GM23338 (cell line): ENCODE data around the gene SQSTM1. TPM values are rescaled to one million over a fixed set of nuclear protein-coding genes. Genes with fewer than 3 reads are reported as not detected.

ENCODE experiments used
- ATAC-seq: fragments of 200-7000 bp; cut with Tn5 transposase; 3 replicates; pipeline ENCODE4 v1.9.1; 2020
- DNase-seq: peaks from one replicate; pipeline ENCODE4 v3.0.0-alpha.2; 2015; ENCODE audit warnings: low spot score
- H2AFZ ChIP-seq: fragments of 200-600 bp; sonication (generic); 2 replicates; pipeline ENCODE4 v1.8.0; 2016; ENCODE audit warnings: antibody characterized with exemption, mild to moderate bottlenecking, moderate library complexity
- H3F3A ChIP-seq: fragments of 200-600 bp; sonication (generic); replicated peaks from 2 replicates; pipeline ENCODE4 v1.8.0; 2017; ENCODE audit warnings: antibody characterized with exemption, mixed run types, low read depth
- H3K27ac ChIP-seq: fragments of 200-600 bp; sonication (generic); 2 replicates; pipeline ENCODE4 v1.6.1; 2016; ENCODE audit warnings: low read depth
- H3K27me3 ChIP-seq: fragments of 200-600 bp; sonication (generic); 2 replicates; pipeline ENCODE4 v1.8.0; 2016; ENCODE audit warnings: mild to moderate bottlenecking, mixed run types, moderate library complexity; ENCODE audit not compliant: insufficient read depth
- H3K36me3 ChIP-seq: fragments of 200-600 bp; sonication (generic); 2 replicates; pipeline ENCODE4 v1.8.0; 2016; ENCODE audit warnings: mild to moderate bottlenecking; ENCODE audit not compliant: insufficient read depth
- H3K4me1 ChIP-seq: fragments of 200-600 bp; sonication (generic); 2 replicates; pipeline ENCODE4 v1.8.0; 2016; ENCODE audit warnings: mild to moderate bottlenecking, moderate library complexity; ENCODE audit not compliant: insufficient read depth
- H3K4me2 ChIP-seq: fragments of 200-600 bp; sonication (generic); 2 replicates; pipeline ENCODE4 v1.7.1; 2017; ENCODE audit warnings: mixed run types
- H3K4me3 ChIP-seq: fragments of 200-600 bp; sonication (generic); 2 replicates; pipeline ENCODE4 v1.6.1; 2016; ENCODE audit warnings: mixed run types
- H3K79me2 ChIP-seq: fragments of 200-600 bp; sonication (generic); replicated peaks from 2 replicates; pipeline ENCODE4 v1.8.0; 2017; ENCODE audit warnings: mild to moderate bottlenecking; ENCODE audit not compliant: insufficient read depth
- H3K9me2 ChIP-seq: fragments of 200-600 bp; sonication (generic); 2 replicates; pipeline ENCODE4 v1.8.0; 2017; ENCODE audit not compliant: insufficient read depth
- H4K20me1 ChIP-seq: fragments of 200-600 bp; sonication (generic); replicated peaks from 2 replicates; pipeline ENCODE4 v1.8.0; 2017; ENCODE audit warnings: mild to moderate bottlenecking; ENCODE audit not compliant: insufficient read depth
- H3K27ac Mint-ChIP-seq: 2 replicates; pipeline ENCODE4 v1.8.0; 2020; ENCODE audit warnings: inconsistent platforms, mild to moderate bottlenecking, moderate library complexity, mixed read lengths
- H3K27me3 Mint-ChIP-seq: 3 replicates; pipeline ENCODE4 v1.8.0; 2022; ENCODE audit warnings: low read depth, mild to moderate bottlenecking, moderate library complexity, mixed read lengths, inconsistent platforms; ENCODE audit not compliant: insufficient read depth, poor library complexity
- H3K36me3 Mint-ChIP-seq: 3 replicates; pipeline ENCODE4 v1.8.0; 2021; ENCODE audit warnings: low read depth, mild to moderate bottlenecking, inconsistent platforms, moderate library complexity, mixed read lengths
- H3K4me1 Mint-ChIP-seq: 3 replicates; pipeline ENCODE4 v1.8.0; 2020; ENCODE audit warnings: mild to moderate bottlenecking, inconsistent platforms, mixed read lengths
- H3K4me3 Mint-ChIP-seq: 3 replicates; pipeline ENCODE4 v1.8.0; 2021; ENCODE audit warnings: moderate library complexity, mild to moderate bottlenecking, inconsistent platforms, mixed read lengths
- H3K9me3 Mint-ChIP-seq: 3 replicates; pipeline ENCODE4 v1.8.0; 2020; ENCODE audit warnings: moderate library complexity, mild to moderate bottlenecking, inconsistent platforms, mixed read lengths
- EZH2 ChIP-seq: fragments of 200-600 bp; sonication (generic); IDR thresholded peaks from one replicate; pipeline ENCODE4 v1.8.0; 2017; ENCODE audit warnings: antibody characterized with exemption, mild to moderate bottlenecking, low read depth; ENCODE audit not compliant: unreplicated experiment
- NANOG ChIP-seq: IDR thresholded peaks from 2 replicates; pipeline ENCODE4 v1.6.1; 2016; ENCODE audit warnings: antibody characterized with exemption, borderline replicate concordance
- ZNF114 ChIP-seq: fragments of 250-450 bp; sonication (Bioruptor Pico); IDR thresholded peaks from 2 replicates; pipeline ENCODE4 v1.5.0; 2020; ENCODE audit warnings: mild to moderate bottlenecking, moderate library complexity
- ZNF331 ChIP-seq: fragments of 250-450 bp; sonication (Bioruptor Pico); IDR thresholded peaks from 2 replicates; pipeline ENCODE4 v1.5.0; 2020; ENCODE audit warnings: low read depth, mild to moderate bottlenecking, moderate library complexity
- polyA plus RNA-seq: library from polyadenylated mRNA; unstranded; fragments of >200 nt; fragmentation: Nextera tagmentation; extraction: Ambion mirVana; gene quantifications from 2 replicates; pipeline ENCODE4 v1.2.1, GENCODE V29; 2016
- total RNA-seq: library from RNA; depleted of rRNA; stranded (reverse); fragments of >200 nt; shearing (Covaris generic); gene quantifications from 2 replicates; pipeline ENCODE4 v1.2.3, GENCODE V29; 2014
- TF ChIP-seq, protein P1 (sequence below), 2 experiments: fragments of 200-600 bp in 1 of 2; sonication (generic) in 1 of 2; conservative IDR thresholded peaks; 2 replicates each; pipeline versions ENCODE4 v1.5.1 to v1.6.1; 2016 to 2017; ENCODE audit warnings: antibody characterized with exemption in 2 of 2, low read depth in 2 of 2, mild to moderate bottlenecking in 2 of 2, moderate library complexity in 1 of 2
- TF ChIP-seq, protein P2 (sequence below): IDR thresholded peaks from 2 replicates; pipeline ENCODE4 v1.6.1; 2016; ENCODE audit warnings: antibody characterized with exemption
- TF ChIP-seq, protein P3 (sequence below): fragments of 250-450 bp; sonication (Bioruptor Pico); IDR thresholded peaks from 2 replicates; pipeline ENCODE4 v1.5.0; 2020; ENCODE audit warnings: mild to moderate bottlenecking, moderate library complexity

The SQSTM1 gene
- total and polyA plus RNA-seq, 2 experiments from 2014 or later, result 58.0 to 92.6 TPM

DNA sequence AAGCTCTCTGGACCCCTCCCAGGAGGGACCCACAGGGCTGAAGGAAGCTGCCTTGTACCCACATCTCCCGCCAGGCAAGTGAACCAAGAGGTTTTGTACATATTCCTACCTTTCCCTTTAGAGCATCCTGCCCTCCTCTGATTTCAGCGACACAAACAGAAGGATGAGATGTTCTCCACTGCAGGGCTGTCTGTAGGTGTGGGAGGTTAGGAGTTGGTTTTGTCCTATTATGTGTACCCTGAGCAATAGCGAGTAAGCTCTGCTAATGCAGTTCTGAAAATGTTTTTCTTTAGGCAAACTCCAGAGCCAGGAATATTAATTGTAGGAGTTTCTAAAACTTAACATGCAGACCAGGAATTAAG lies 13.0 kb downstream of the SQSTM1 start (continued):
- TF ChIP-seq, protein P1, sequence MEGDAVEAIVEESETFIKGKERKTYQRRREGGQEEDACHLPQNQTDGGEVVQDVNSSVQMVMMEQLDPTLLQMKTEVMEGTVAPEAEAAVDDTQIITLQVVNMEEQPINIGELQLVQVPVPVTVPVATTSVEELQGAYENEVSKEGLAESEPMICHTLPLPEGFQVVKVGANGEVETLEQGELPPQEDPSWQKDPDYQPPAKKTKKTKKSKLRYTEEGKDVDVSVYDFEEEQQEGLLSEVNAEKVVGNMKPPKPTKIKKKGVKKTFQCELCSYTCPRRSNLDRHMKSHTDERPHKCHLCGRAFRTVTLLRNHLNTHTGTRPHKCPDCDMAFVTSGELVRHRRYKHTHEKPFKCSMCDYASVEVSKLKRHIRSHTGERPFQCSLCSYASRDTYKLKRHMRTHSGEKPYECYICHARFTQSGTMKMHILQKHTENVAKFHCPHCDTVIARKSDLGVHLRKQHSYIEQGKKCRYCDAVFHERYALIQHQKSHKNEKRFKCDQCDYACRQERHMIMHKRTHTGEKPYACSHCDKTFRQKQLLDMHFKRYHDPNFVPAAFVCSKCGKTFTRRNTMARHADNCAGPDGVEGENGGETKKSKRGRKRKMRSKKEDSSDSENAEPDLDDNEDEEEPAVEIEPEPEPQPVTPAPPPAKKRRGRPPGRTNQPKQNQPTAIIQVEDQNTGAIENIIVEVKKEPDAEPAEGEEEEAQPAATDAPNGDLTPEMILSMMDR (conservative IDR thresholded peaks at IDR 0.05; ENCODE audit: low read depth in 2 of 2), result no peak
- TF ChIP-seq, protein P2, sequence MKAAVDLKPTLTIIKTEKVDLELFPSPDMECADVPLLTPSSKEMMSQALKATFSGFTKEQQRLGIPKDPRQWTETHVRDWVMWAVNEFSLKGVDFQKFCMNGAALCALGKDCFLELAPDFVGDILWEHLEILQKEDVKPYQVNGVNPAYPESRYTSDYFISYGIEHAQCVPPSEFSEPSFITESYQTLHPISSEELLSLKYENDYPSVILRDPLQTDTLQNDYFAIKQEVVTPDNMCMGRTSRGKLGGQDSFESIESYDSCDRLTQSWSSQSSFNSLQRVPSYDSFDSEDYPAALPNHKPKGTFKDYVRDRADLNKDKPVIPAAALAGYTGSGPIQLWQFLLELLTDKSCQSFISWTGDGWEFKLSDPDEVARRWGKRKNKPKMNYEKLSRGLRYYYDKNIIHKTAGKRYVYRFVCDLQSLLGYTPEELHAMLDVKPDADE, result no peak
- TF ChIP-seq, protein P3, sequence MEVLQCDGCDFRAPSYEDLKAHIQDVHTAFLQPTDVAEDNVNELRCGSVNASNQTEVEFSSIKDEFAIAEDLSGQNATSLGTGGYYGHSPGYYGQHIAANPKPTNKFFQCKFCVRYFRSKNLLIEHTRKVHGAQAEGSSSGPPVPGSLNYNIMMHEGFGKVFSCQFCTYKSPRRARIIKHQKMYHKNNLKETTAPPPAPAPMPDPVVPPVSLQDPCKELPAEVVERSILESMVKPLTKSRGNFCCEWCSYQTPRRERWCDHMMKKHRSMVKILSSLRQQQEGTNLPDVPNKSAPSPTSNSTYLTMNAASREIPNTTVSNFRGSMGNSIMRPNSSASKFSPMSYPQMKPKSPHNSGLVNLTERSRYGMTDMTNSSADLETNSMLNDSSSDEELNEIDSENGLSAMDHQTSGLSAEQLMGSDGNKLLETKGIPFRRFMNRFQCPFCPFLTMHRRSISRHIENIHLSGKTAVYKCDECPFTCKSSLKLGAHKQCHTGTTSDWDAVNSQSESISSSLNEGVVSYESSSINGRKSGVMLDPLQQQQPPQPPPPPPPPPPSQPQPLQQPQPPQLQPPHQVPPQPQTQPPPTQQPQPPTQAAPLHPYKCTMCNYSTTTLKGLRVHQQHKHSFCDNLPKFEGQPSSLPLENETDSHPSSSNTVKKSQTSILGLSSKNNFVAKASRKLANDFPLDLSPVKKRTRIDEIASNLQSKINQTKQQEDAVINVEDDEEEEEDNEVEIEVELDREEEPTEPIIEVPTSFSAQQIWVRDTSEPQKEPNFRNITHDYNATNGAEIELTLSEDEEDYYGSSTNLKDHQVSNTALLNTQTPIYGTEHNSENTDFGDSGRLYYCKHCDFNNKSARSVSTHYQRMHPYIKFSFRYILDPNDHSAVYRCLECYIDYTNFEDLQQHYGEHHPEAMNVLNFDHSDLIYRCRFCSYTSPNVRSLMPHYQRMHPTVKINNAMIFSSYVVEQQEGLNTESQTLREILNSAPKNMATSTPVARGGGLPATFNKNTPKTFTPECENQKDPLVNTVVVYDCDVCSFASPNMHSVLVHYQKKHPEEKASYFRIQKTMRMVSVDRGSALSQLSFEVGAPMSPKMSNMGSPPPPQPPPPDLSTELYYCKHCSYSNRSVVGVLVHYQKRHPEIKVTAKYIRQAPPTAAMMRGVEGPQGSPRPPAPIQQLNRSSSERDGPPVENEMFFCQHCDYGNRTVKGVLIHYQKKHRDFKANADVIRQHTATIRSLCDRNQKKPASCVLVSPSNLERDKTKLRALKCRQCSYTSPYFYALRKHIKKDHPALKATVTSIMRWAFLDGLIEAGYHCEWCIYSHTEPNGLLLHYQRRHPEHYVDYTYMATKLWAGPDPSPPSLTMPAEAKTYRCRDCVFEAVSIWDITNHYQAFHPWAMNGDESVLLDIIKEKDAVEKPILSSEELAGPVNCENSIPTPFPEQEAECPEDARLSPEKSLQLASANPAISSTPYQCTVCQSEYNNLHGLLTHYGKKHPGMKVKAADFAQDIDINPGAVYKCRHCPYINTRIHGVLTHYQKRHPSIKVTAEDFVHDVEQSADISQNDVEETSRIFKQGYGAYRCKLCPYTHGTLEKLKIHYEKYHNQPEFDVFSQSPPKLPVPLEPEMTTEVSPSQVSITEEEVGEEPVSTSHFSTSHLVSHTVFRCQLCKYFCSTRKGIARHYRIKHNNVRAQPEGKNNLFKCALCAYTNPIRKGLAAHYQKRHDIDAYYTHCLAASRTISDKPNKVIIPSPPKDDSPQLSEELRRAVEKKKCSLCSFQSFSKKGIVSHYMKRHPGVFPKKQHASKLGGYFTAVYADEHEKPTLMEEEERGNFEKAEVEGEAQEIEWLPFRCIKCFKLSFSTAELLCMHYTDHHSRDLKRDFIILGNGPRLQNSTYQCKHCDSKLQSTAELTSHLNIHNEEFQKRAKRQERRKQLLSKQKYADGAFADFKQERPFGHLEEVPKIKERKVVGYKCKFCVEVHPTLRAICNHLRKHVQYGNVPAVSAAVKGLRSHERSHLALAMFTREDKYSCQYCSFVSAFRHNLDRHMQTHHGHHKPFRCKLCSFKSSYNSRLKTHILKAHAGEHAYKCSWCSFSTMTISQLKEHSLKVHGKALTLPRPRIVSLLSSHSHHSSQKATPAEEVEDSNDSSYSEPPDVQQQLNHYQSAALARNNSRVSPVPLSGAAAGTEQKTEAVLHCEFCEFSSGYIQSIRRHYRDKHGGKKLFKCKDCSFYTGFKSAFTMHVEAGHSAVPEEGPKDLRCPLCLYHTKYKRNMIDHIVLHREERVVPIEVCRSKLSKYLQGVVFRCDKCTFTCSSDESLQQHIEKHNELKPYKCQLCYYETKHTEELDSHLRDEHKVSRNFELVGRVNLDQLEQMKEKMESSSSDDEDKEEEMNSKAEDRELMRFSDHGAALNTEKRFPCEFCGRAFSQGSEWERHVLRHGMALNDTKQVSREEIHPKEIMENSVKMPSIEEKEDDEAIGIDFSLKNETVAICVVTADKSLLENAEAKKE (CRISPR knock-in tag), result no peak
- no peak for TF ChIP-seq EZH2
- no peak for TF ChIP-seq ZNF331 (CRISPR knock-in tag)

DNA sequence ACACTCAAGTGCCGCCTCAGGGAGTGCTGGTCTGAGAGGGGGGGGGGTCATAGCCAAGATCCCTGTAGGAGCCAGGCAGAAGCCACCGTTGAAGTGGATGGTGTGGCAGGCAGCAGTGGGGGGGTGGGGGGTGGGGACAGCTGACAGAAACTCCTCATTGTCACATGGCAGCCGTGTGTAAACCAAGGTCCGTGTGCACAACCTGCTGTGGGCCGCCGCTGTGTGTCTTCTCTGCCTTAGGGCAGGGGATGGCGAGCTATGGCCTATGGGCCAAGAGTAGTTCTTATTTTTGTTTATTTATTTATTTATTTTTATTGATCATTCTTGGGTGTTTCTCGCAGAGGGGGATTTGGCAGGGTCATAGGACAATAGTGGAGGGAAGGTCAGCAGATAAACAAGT lies 13.4 kb downstream of the SQSTM1 start:
- no peak overlapping the region for H2AFZ ChIP-seq
- peaks cover 13% of the 10 kb centered on the region for H4K20me1 ChIP-seq
- H3F3A ChIP-seq, result peaks cover 25% of the 10 kb centered on the region
- H3K27ac ChIP-seq, result no peak overlapping the region
- Mint-ChIP-seq H3K4me3 (no peak overlapping the region), H3K9me3 (peaks cover 11% of the 10 kb centered on the region), H3K36me3 (peaks cover 96% of the 10 kb centered on the region), H3K27ac (no peak overlapping the region), H3K4me1 (peaks cover 6% of the 10 kb centered on the region), H3K27me3 (peaks cover 23% of the 10 kb centered on the region)
- no peaks in the 10 kb centered on the region for H3K27me3 ChIP-seq
- DNase-seq (no peak), ATAC-seq (no peak)
- no peaks in the 10 kb centered on the region for H3K9me2 ChIP-seq
- peaks cover 9% of the 10 kb centered on the region for H3K4me1 ChIP-seq
- H3K4me3 ChIP-seq, result no peak overlapping the region
- H3K36me3 ChIP-seq, result peaks cover 25% of the 10 kb centered on the region
- H3K79me2 ChIP-seq, result no peaks in the 10 kb centered on the region
- no peak overlapping the region for H3K4me2 ChIP-seq
- no peak for TF ChIP-seq ZNF114 (CRISPR knock-in tag)
- TF ChIP-seq, protein P2, result no peak
- no peak for TF ChIP-seq NANOG
